ENCODE data around the gene KCNIP3. TPM values are rescaled to one million over a fixed set of nuclear protein-coding genes. Genes with fewer than 3 reads are reported as not detected.
A peak's percentile ranks its signal among the peaks of the same experiment; 100 is the strongest.

KCNIP3 gene
- total and polyA plus RNA-seq, 9 of the 15 experiments (the other 6 are each of a cell fraction or from before 2014, with no cell fraction given), result 0.04 TPM; not detected in 8

GRCh38 chr2:95402370-95403203 lies 105.4 kb downstream of the KCNIP3 start, which contains the start of gene FAHD2A:
FAHD2A (plus strand) TSS chr2:95402708; CDS start chr2:95405559, 2,851 bp downstream.
- peak; percentile 95 for ATAC-seq
- in situ Hi-C loops (cut with MboI) (loop anchor here (10.0 kb wide), 1 partner anchor 1692 kb away; the partner anchor contains the start of gene FAHD2B), intact Hi-C loops (cut with micrococcal nuclease) (no loop called here)
- Histone ChIP-seq H3K27me3 (ENCODE audit: control insufficient read depth in 2 of 2, insufficient read depth in 2 of 2, low read length in 2 of 2) (no peaks in the 10 kb centered on the region), H3K9me1 (ENCODE audit: control insufficient read depth, insufficient read depth, low read length) (no peaks in the 10 kb centered on the region), H3K79me2 (ENCODE audit: control insufficient read depth, insufficient read depth, low read length) (peaks cover 29% of the 10 kb centered on the region), H3K36me3 (ENCODE audit: control insufficient read depth, insufficient read depth, low read length) (peaks cover 10% of the 10 kb centered on the region; the same call in 1 of the 3 replicates), H3K27ac (ENCODE audit: extremely low read depth, low read depth, low read length) (peak within 1 kb of the TSS; percentile 80), H2AFZ (ENCODE audit: low read depth, low read length) (peak within 1 kb of the TSS; percentile 98), H3K9me3 (replicated peaks; ENCODE audit: control insufficient read depth, insufficient read depth, low read depth, low read length) (no peaks in the 10 kb centered on the region), H3K9ac (ENCODE audit: insufficient read depth in 1 of 2, low read depth in 2 of 2, low read length in 2 of 2) (peak within 1 kb of the TSS; percentile 89 to 97), H3K4me2 (ENCODE audit: insufficient read depth, low read length) (peak within 1 kb of the TSS; percentile 93), H4K20me1 (replicated peaks; ENCODE audit: control insufficient read depth, insufficient read depth, low read length) (0 out of 2 replicates have a peak, but pooled peaks cover 4% of the 10 kb centered on the region), H3K4me1 (replicated peaks in 1 of 2; ENCODE audit: control insufficient read depth in 2 of 2, insufficient read depth in 2 of 2, low read length in 2 of 2) (peaks cover 10 to 12% of the 10 kb centered on the region in 2 experiments; a peak in 4 of 5 replicates), H3K4me3 (peak within 1 kb of the TSS; percentile 94)
- POLR2A ChIA-PET, result interaction anchor here (0.7 to 1.5 kb wide), 4 partner anchors 13 to 321 kb away, joined by 3 to 4 read pairs (median 4); no protein-coding TSS in a partner anchor
- DNase-seq (ENCODE audit: extremely low read depth in 1 of 4, low spot score in 3 of 4), result peak; percentile 96 to 99 (median 98)
- CTCF ChIA-PET (ENCODE audit: low intra/inter-chr PET ratio), result interaction anchor here (1.1 to 1.4 kb wide), 2 partner anchors 12 to 14 kb away, joined by 3 read pairs; no protein-coding TSS in a partner anchor
- 1% methylated on average over 45 of the region's 64 CpGs for WGBS (ENCODE audit: insufficient coverage, low coverage, missing lambda C conversion rate)
- peak; percentile 87 for FAIRE-seq
- BruUV-seq (replicated peaks), result no TSS peak
- peak; percentile 89 for TF ChIP-seq PKNOX1 (IDR thresholded peaks at IDR 0.05)
- TF ChIP-seq NR2C1 (IDR thresholded peaks at IDR 0.05), result peak; percentile 45; the same call in 1 of the 2 replicates
- peak; percentile 47; the same call in 1 of the 2 replicates for TF ChIP-seq NR2C1 (tag; IDR thresholded peaks at IDR 0.05)
- TF ChIP-seq HINFP (tag; conservative IDR thresholded peaks at IDR 0.05; ENCODE audit: low read depth), result no peak; the same call in 1 of the 2 replicates
- peak; percentile 92 for TF ChIP-seq ATF1 (CRISPR knock-in tag; IDR thresholded peaks at IDR 0.05)
- peak; percentile 99 for TF ChIP-seq ATF1 (tag; IDR thresholded peaks at IDR 0.05)
- peak; percentile 92 for TF ChIP-seq C11orf30 (IDR thresholded peaks at IDR 0.05; ENCODE audit: low read depth)
- TF ChIP-seq RBM34 (IDR thresholded peaks at IDR 0.05; ENCODE audit: borderline replicate concordance, insufficient read depth, low read length), result no peak
- 0 out of 6 replicates have a peak, but pooled peaks of 1 of the 3 experiments have one; percentile 2 for TF ChIP-seq CTCF (IDR thresholded peaks at IDR 0.05 in 2 of 3, conservative IDR thresholded peaks at IDR 0.05 in 1 of 3; ENCODE audit: insufficient read depth in 2 of 3, low read depth in 1 of 3, low read length in 3 of 3)
- no peak for TF ChIP-seq KLF10 (CRISPR knock-in tag; IDR thresholded peaks at IDR 0.05)
- TF ChIP-seq RBBP5 (IDR thresholded peaks at IDR 0.05; ENCODE audit: borderline replicate concordance, insufficient read depth, low read length, poor library complexity, severe bottlenecking), result peak; percentile 80
- no peak for TF ChIP-seq ZNF24 (IDR thresholded peaks at IDR 0.05)
- TF ChIP-seq MTA1 (IDR thresholded peaks at IDR 0.05; ENCODE audit: borderline replicate concordance), result peak; percentile 97
- peak; percentile 64 for TF ChIP-seq KDM5B (IDR thresholded peaks at IDR 0.05; ENCODE audit: insufficient replicate concordance, low read depth, low read length)
- TF ChIP-seq ZFP30 (CRISPR knock-in tag; IDR thresholded peaks at IDR 0.05; ENCODE audit: borderline replicate concordance), result no peak
- no peak for TF ChIP-seq IRF1 (CRISPR knock-in tag; IDR thresholded peaks at IDR 0.05; ENCODE audit: borderline replicate concordance)

All from K562 (cell line).